ENCODE measurements around the gene CELSR2. TPM values are rescaled to one million over a fixed set of nuclear protein-coding genes. Genes with fewer than 3 reads are reported as not detected.

Gene CELSR2, protein sequence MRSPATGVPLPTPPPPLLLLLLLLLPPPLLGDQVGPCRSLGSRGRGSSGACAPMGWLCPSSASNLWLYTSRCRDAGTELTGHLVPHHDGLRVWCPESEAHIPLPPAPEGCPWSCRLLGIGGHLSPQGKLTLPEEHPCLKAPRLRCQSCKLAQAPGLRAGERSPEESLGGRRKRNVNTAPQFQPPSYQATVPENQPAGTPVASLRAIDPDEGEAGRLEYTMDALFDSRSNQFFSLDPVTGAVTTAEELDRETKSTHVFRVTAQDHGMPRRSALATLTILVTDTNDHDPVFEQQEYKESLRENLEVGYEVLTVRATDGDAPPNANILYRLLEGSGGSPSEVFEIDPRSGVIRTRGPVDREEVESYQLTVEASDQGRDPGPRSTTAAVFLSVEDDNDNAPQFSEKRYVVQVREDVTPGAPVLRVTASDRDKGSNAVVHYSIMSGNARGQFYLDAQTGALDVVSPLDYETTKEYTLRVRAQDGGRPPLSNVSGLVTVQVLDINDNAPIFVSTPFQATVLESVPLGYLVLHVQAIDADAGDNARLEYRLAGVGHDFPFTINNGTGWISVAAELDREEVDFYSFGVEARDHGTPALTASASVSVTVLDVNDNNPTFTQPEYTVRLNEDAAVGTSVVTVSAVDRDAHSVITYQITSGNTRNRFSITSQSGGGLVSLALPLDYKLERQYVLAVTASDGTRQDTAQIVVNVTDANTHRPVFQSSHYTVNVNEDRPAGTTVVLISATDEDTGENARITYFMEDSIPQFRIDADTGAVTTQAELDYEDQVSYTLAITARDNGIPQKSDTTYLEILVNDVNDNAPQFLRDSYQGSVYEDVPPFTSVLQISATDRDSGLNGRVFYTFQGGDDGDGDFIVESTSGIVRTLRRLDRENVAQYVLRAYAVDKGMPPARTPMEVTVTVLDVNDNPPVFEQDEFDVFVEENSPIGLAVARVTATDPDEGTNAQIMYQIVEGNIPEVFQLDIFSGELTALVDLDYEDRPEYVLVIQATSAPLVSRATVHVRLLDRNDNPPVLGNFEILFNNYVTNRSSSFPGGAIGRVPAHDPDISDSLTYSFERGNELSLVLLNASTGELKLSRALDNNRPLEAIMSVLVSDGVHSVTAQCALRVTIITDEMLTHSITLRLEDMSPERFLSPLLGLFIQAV (N-terminal part only)
- total RNA-seq, result 1 to 10 TPM; 1.6 to 2.6 (median 1.9) TPM

DNA sequence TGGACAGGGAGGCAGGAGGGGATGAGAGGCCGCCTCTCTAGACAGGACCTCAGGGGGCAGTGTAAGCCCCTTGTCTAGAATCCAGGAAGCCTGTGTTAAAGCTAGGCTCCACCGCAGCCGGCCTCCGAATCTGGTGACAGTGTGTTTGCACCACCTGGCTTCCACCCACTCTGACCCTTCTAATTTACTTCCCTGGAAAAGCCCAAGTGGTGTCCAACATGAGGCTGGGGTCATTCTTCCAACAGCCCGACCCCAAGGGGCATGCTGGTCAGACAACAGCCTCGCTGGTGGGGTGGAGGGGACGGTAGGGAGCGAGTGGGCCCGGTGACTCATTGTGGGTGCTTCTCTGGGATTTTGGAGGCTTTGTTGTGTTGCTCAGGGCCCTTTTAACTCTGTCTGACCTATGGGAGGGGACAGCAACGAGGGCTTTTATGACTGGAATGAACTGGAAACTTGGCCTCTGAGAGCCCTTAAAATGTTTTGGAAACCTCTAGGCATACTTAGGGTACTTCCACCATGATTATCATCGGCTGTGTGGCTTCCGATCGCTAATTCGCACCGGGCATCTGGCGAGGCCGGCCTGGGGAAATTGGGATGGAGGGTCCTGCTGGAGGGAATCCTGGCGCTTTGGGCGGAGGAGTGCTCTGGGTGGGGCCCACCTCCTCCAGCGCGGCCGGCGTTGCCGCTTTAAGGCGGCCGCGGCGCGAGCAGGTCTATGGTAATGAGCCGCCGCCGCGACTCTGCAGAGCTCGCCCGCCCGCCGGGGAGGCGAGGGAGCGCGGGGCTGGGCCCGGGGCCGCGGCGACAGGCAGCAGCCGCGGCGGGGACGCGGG is at the start of gene CELSR2:
TSS of gene CELSR2 (plus strand) at position 743 of the 833 bp plus-strand sequence. CDS start 541 bp downstream, outside the sequence.
- TF ChIP-seq, protein P1, sequence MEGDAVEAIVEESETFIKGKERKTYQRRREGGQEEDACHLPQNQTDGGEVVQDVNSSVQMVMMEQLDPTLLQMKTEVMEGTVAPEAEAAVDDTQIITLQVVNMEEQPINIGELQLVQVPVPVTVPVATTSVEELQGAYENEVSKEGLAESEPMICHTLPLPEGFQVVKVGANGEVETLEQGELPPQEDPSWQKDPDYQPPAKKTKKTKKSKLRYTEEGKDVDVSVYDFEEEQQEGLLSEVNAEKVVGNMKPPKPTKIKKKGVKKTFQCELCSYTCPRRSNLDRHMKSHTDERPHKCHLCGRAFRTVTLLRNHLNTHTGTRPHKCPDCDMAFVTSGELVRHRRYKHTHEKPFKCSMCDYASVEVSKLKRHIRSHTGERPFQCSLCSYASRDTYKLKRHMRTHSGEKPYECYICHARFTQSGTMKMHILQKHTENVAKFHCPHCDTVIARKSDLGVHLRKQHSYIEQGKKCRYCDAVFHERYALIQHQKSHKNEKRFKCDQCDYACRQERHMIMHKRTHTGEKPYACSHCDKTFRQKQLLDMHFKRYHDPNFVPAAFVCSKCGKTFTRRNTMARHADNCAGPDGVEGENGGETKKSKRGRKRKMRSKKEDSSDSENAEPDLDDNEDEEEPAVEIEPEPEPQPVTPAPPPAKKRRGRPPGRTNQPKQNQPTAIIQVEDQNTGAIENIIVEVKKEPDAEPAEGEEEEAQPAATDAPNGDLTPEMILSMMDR (IDR thresholded peaks at IDR 0.05), result no peak
- no peak for ATAC-seq (ENCODE audit: low FRiP score)
- no peak for DNase-seq (ENCODE audit: low spot score)

GRCh38 chr1:109199710-109200109 is 49.6 kb upstream of the CELSR2 start:
- TF ChIP-seq, protein P1 (IDR thresholded peaks at IDR 0.05), result no peak
- DNase-seq (ENCODE audit: low spot score) (no peak), ATAC-seq (ENCODE audit: low FRiP score) (no peak)

DNA sequence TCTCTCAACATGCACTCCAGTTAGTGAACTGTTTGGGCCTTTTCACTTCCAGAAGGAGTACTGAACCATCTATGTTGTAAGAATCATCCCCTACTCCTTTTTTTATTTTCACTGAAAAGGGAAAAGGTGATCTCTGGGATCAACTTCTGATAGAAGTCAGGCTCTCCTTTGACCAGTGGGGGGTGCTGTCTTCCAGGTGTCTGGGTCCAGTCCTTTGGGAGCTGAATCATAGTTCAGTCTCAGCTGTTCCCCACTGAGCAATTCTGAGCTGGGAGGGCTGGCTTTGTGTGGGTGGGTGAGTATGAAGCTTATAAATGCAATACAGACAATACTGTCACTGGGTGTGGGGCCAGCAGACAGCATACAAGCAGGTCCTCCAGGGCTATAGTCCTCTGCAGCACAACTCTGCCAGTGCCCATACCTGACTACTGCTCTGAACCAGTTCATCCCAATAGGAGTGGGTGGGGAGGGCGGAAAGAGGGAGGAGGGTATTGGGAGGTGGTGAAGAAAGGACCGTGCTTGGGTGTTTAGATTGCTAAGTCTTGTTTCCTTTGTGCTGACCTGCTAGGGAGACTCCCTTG is 48.1 kb upstream of the CELSR2 start:
- TF ChIP-seq, protein P1 (IDR thresholded peaks at IDR 0.05), result no peak
- ATAC-seq (ENCODE audit: low FRiP score), result peak; percentile 61
- DNase-seq (ENCODE audit: low spot score), result no peak

GRCh38 chr1:109204484-109204883 is 44.9 kb upstream of the CELSR2 start:
- DNase-seq (ENCODE audit: low spot score), result no peak
- TF ChIP-seq, protein P1 (IDR thresholded peaks at IDR 0.05), result no peak

GRCh38 chr1:109206339-109206738 is 43.0 kb upstream of the CELSR2 start:
- ATAC-seq (ENCODE audit: low FRiP score) (no peak), DNase-seq (ENCODE audit: low spot score) (no peak)
- TF ChIP-seq, protein P1 (IDR thresholded peaks at IDR 0.05), result no peak

More at GRCh38 chr1:109204484-109204883, 44.9 kb upstream of the CELSR2 start:
- no peak for ATAC-seq (ENCODE audit: low FRiP score)
